Stimulated activated CD4-positive, alpha-beta T cell treated with anti-CD3 and anti-CD28 coated beads, Interleukin-1b, Interleukin-23, amount 100 ng/mL, for 1 hour (primary cell): ENCODE measurements around the gene KRTAP3-3.

ENCODE experiments used
- DNase-seq, 2 donors: peaks; one replicate each; pipeline ENCODE4 v3.0.0-alpha.2; 2020; ENCODE audit warnings: low read depth in 2 of 2

Gene KRTAP3-3

GRCh38 chr17:40958086-40958953 is 35.6 kb downstream of the KRTAP3-3 start:
- no peak for DNase-seq

GRCh38 chr17:40956401-40957254 is 37.3 kb downstream of the KRTAP3-3 start:
- DNase-seq: no peak

GRCh38 chr17:40953881-40954280 is 40.1 kb downstream of the KRTAP3-3 start:
- no peak for DNase-seq

- DNase-seq: no peak
Measured at GRCh38 chr17:40952661-40953060, 41.3 kb downstream of the KRTAP3-3 start.

GRCh38 chr17:40952154-40952553 is 41.8 kb downstream of the KRTAP3-3 start:
- no peak for DNase-seq

GRCh38 chr17:40951011-40951622 is 42.8 kb downstream of the KRTAP3-3 start:
- DNase-seq: no peak

GRCh38 chr17:40950176-40950575 is 43.8 kb downstream of the KRTAP3-3 start:
- DNase-seq: no peak

GRCh38 chr17:40949418-40949817 is 44.5 kb downstream of the KRTAP3-3 start:
- no peak for DNase-seq

- DNase-seq: no peak
Measured at GRCh38 chr17:40947929-40948328, 46.0 kb downstream of the KRTAP3-3 start.

GRCh38 chr17:40945414-40945813 is 48.5 kb downstream of the KRTAP3-3 start:
- DNase-seq: no peak

- no peak for DNase-seq
Measured at GRCh38 chr17:40944531-40944930, 49.4 kb downstream of the KRTAP3-3 start.
